LNCaP clone FGC (cell line): ENCODE data around the gene HMHB1.

ENCODE experiments used
- DNase-seq: peaks from one replicate; pipeline ENCODE4 v3.0.0-alpha.2; 2011; ENCODE audit warnings: low read depth
- H3K4me3 ChIP-seq: 2 replicates; pipeline ENCODE4 v1.5.1; 2011; ENCODE audit warnings: mild to moderate bottlenecking, low read depth, low read length, control low read depth
- CTCF ChIP-seq: IDR thresholded peaks from 2 replicates; pipeline ENCODE4 v1.5.1; 2012; ENCODE audit warnings: mild to moderate bottlenecking; ENCODE audit not compliant: control insufficient read depth, insufficient read depth; ENCODE audit errors: extremely low read depth

Gene HMHB1

GRCh38 chr5:143790457-143791112 is 21.4 kb upstream of the HMHB1 start:
- H3K4me3 ChIP-seq: no peak overlapping the region
- DNase-seq: no peak
- no peak for TF ChIP-seq CTCF

- DNase-seq: no peak
- H3K4me3 ChIP-seq: no peak overlapping the region
- TF ChIP-seq CTCF: no peak
Measured at GRCh38 chr5:143791848-143792731, 19.9 kb upstream of the HMHB1 start.

GRCh38 chr5:143793249-143793648 is 18.7 kb upstream of the HMHB1 start:
- TF ChIP-seq CTCF: no peak
- no peak overlapping the region for H3K4me3 ChIP-seq
- no peak for DNase-seq

GRCh38 chr5:143796125-143796524 is 15.8 kb upstream of the HMHB1 start:
- H3K4me3 ChIP-seq: no peak overlapping the region
- TF ChIP-seq CTCF: no peak
- DNase-seq: no peak

GRCh38 chr5:143796753-143797152 is 15.2 kb upstream of the HMHB1 start:
- DNase-seq: no peak
- H3K4me3 ChIP-seq: no peak overlapping the region
- no peak for TF ChIP-seq CTCF

GRCh38 chr5:143800715-143801114 is 11.2 kb upstream of the HMHB1 start:
- no peak overlapping the region for H3K4me3 ChIP-seq
- no peak for DNase-seq
- no peak for TF ChIP-seq CTCF
